CD4-positive, CD25-positive, alpha-beta regulatory T cell (primary cell): ENCODE data around the gene CLINT1. TPM values are rescaled to one million over a fixed set of nuclear protein-coding genes. Genes with fewer than 3 reads are reported as not detected.

ENCODE experiments used
- ATAC-seq, 2 donors: fragments of 150-1000 bp; cut with Tn5 transposase; one replicate each; pipeline ENCODE4 v1.10.0; 2021; ENCODE audit warnings: low read depth in 2 of 2, moderate number of reproducible peaks in 2 of 2, moderate library complexity in 1 of 2
- DNase-seq, 3 donors: peaks; one replicate each; pipeline versions ENCODE4 v3.0.0 to v3.0.0-alpha.2; 2012 to 2022; ENCODE audit warnings: mixed read lengths in 1 of 3
- H3K27ac ChIP-seq: one replicate; pipeline ENCODE4 v1.7.0; 2013; ENCODE audit warnings: mild to moderate bottlenecking, low read length; ENCODE audit not compliant: insufficient read depth, poor library complexity, severe bottlenecking
- H3K27me3 ChIP-seq: one replicate; pipeline ENCODE4 v1.7.0; 2013; ENCODE audit warnings: low read length; ENCODE audit not compliant: control insufficient read depth, insufficient read depth
- H3K36me3 ChIP-seq: one replicate; pipeline ENCODE4 v1.7.0; 2013; ENCODE audit warnings: mild to moderate bottlenecking, low read length, moderate library complexity; ENCODE audit not compliant: control insufficient read depth, insufficient read depth
- H3K4me1 ChIP-seq: 2 replicates; pipeline ENCODE4 v1.7.0; 2013; ENCODE audit warnings: mild to moderate bottlenecking, low read length; ENCODE audit not compliant: insufficient read depth, control insufficient read depth, poor library complexity, severe bottlenecking
- H3K4me3 ChIP-seq: one replicate; pipeline ENCODE4 v1.7.0; 2013; ENCODE audit warnings: low read depth, mild to moderate bottlenecking, low read length, moderate library complexity
- H3K9me3 ChIP-seq, 2 experiments: 1 replicate in 1 of 2; 2 replicates in 1 of 2; pipeline ENCODE4 v1.7.0; 2013; ENCODE audit warnings: low read length in 2 of 2, mild to moderate bottlenecking in 1 of 2, moderate library complexity in 1 of 2; ENCODE audit not compliant: control insufficient read depth in 2 of 2
- H3K27ac Mint-ChIP-seq, 3 donors: one replicate each; pipeline ENCODE4 v1.8.0; 2020 to 2022; ENCODE audit warnings: mild to moderate bottlenecking in 3 of 3, mixed read lengths in 3 of 3, moderate library complexity in 2 of 3
- H3K27me3 Mint-ChIP-seq: one replicate; pipeline ENCODE4 v1.8.0; 2022; ENCODE audit warnings: mild to moderate bottlenecking, mixed read lengths
- H3K36me3 Mint-ChIP-seq: one replicate; pipeline ENCODE4 v1.8.0; 2020; ENCODE audit warnings: mixed read lengths
- H3K4me1 Mint-ChIP-seq, 4 donors: one replicate each; pipeline ENCODE4 v1.8.0; 2020 to 2022; ENCODE audit warnings: mixed read lengths in 4 of 4, mild to moderate bottlenecking in 1 of 4
- H3K4me3 Mint-ChIP-seq, 4 donors: one replicate each; pipeline ENCODE4 v1.8.0; 2020 to 2022; ENCODE audit warnings: mild to moderate bottlenecking in 4 of 4, mixed read lengths in 4 of 4, moderate library complexity in 3 of 4
- H3K9me3 Mint-ChIP-seq, 7 donors: one replicate each; pipeline ENCODE4 v1.8.0; 2020 to 2022; ENCODE audit warnings: mixed read lengths in 7 of 7, mild to moderate bottlenecking in 3 of 7, moderate library complexity in 2 of 7
- polyA plus RNA-seq, 4 donors: library from polyadenylated mRNA; unstranded; fragments of 300-500 nt; fragmentation: Illumina TruSeq; gene quantifications; one replicate each; pipeline ENCODE4 v1.2.3, GENCODE V29; 2021
- total RNA-seq: library from RNA; stranded (reverse); gene quantifications from one replicate; pipeline ENCODE4 v1.2.3, GENCODE V29; 2022

Gene CLINT1
- total and polyA plus RNA-seq, 5 donors from 2014 or later: 93.2 to 126 (median 111) TPM

GRCh38 chr5:157842185-157842584, 16.8 kb downstream of the CLINT1 start:
- H3K4me3 Mint-ChIP-seq: no peak overlapping the region
- Histone ChIP-seq H3K27me3 (no peaks in the 10 kb centered on the region), H3K4me3 (no peak overlapping the region), H3K9me3 (no peaks in the 10 kb centered on the region), H3K4me1 (no peaks in the 10 kb centered on the region), H3K36me3 (peaks cover 15% of the 10 kb centered on the region), H3K27ac (no peak overlapping the region)
- DNase-seq (no peak), ATAC-seq (no peak)
- no peaks in the 10 kb centered on the region for H3K9me3 Mint-ChIP-seq
- peaks cover 26 to 45% (median 32%) of the 10 kb centered on the region in 4 donors for H3K4me1 Mint-ChIP-seq
- peaks cover 13% of the 10 kb centered on the region for H3K36me3 Mint-ChIP-seq
- no peaks in the 10 kb centered on the region for H3K27me3 Mint-ChIP-seq
- no peak overlapping the region for H3K27ac Mint-ChIP-seq

DNA sequence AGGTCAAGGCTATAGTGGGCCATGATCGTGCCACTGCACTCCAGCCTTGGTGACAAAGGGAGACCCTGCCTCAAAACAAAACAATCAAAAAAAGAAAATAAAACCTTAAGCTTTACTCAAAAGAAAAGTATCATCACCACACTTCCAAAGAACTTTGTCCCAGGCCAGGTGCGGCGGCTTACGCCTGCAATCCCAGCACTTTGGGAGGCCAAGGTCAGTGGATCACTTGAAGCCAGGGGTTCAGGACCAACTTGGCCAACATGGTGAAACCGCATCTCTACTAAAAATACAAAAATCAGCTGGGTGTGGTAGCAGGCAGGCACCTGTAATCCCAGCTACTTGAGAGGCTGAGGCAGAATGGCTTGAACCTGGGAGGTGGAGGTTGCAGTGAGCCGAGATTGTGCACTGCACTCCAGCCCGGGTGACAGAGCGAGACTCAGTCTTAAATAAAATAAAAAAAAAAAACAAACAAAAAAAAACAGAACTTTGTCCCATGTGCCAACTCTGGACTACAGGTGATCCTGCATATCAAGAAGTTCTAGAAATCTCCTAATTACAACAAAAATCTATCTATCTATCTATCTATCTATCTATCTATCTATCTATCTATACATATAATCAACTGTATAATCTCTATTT, 19.7 kb downstream of the CLINT1 start:
- Mint-ChIP-seq H3K9me3 (no peaks in the 10 kb centered on the region), H3K4me3 (no peak overlapping the region), H3K27ac (no peak overlapping the region), H3K36me3 (peaks cover 9% of the 10 kb centered on the region), H3K27me3 (no peaks in the 10 kb centered on the region), H3K4me1 (peaks cover 26 to 47% (median 38%) of the 10 kb centered on the region in 4 donors)
- no peak overlapping the region for H3K27ac ChIP-seq
- ATAC-seq: no peak
- DNase-seq: no peak
- H3K4me1 ChIP-seq: no peaks in the 10 kb centered on the region
- no peaks in the 10 kb centered on the region for H3K9me3 ChIP-seq
- no peaks in the 10 kb centered on the region for H3K27me3 ChIP-seq
- H3K36me3 ChIP-seq: peaks cover 8% of the 10 kb centered on the region
- H3K4me3 ChIP-seq: no peak overlapping the region

- Mint-ChIP-seq H3K9me3 (no peaks in the 10 kb centered on the region), H3K4me1 (peaks cover 24 to 55% (median 44%) of the 10 kb centered on the region in 4 donors), H3K27ac (peak overlapping the region; percentile 38 to 57 (median 53)), H3K27me3 (no peaks in the 10 kb centered on the region), H3K36me3 (peaks cover 12% of the 10 kb centered on the region), H3K4me3 (peak overlapping the region in 1 of 4 donors; percentile 34)
- Histone ChIP-seq H3K4me1 (no peaks in the 10 kb centered on the region), H3K36me3 (peaks cover 8% of the 10 kb centered on the region), H3K4me3 (no peak overlapping the region), H3K27ac (no peak overlapping the region), H3K27me3 (no peaks in the 10 kb centered on the region), H3K9me3 (no peaks in the 10 kb centered on the region)
- ATAC-seq (no peak), DNase-seq (no peak)
Observed at GRCh38 chr5:157836121-157836753, 22.7 kb downstream of the CLINT1 start.

- Mint-ChIP-seq H3K27ac (peak overlapping the region in 1 of 3 donors; percentile 53), H3K4me1 (peaks cover 27 to 54% (median 42%) of the 10 kb centered on the region in 4 donors), H3K27me3 (no peaks in the 10 kb centered on the region), H3K36me3 (peaks cover 12% of the 10 kb centered on the region), H3K4me3 (no peak overlapping the region), H3K9me3 (no peaks in the 10 kb centered on the region)
- Histone ChIP-seq H3K36me3 (peaks cover 5% of the 10 kb centered on the region), H3K9me3 (no peaks in the 10 kb centered on the region), H3K27ac (no peak overlapping the region), H3K4me1 (no peaks in the 10 kb centered on the region), H3K27me3 (no peaks in the 10 kb centered on the region), H3K4me3 (no peak overlapping the region)
- no peak for ATAC-seq
- no peak for DNase-seq
Observed at GRCh38 chr5:157835041-157835440, 23.9 kb downstream of the CLINT1 start.

DNA sequence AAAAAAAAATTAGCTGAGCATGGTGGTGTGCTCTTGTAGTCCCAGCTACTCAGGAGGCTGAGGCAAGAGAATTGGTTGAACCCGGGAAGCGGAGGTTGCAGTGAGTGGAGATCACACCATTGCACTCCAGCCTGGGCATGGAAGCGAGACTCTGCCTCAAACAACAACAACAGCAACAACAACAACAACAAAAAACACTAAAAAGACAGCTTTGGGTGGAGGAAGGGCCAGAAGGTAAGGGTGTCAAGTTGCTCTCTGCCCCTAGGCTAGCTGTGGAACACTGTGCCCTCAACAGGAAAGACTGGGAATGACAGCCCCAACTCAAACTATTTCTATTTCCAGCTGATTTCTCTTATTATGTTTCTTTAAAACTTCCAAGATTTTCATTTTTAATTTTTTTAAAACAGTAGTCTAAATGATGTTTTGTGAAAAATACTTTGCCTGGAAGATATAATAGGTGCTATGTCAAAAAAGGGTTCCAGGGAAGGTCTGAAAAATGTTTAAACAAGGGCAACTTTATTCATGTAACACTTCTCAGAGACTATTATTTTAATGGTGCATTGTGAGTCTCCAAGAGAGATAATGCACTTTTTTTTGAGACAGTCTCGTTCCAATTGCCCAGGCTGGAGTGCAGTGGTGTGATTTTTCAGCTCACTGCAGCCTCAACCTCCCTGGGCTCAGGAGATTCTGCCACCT, 29.9 kb downstream of the CLINT1 start:
- Mint-ChIP-seq H3K36me3 (peaks cover 3% of the 10 kb centered on the region), H3K4me3 (peak overlapping the region in 1 of 4 donors; percentile 1), H3K27me3 (no peaks in the 10 kb centered on the region), H3K4me1 (peaks cover 38 to 69% (median 48%) of the 10 kb centered on the region in 4 donors), H3K9me3 (no peaks in the 10 kb centered on the region), H3K27ac (peak overlapping the region in 2 of 3 donors; percentile 11 to 22)
- ATAC-seq: no peak
- no peak overlapping the region for H3K4me3 ChIP-seq
- H3K27ac ChIP-seq: no peak overlapping the region
- H3K9me3 ChIP-seq: no peaks in the 10 kb centered on the region
- H3K27me3 ChIP-seq: no peaks in the 10 kb centered on the region
- peak in 1 of 3 donors; percentile 11 for DNase-seq
- peaks cover 4% of the 10 kb centered on the region for H3K36me3 ChIP-seq
- peaks cover 16% of the 10 kb centered on the region for H3K4me1 ChIP-seq

DNA sequence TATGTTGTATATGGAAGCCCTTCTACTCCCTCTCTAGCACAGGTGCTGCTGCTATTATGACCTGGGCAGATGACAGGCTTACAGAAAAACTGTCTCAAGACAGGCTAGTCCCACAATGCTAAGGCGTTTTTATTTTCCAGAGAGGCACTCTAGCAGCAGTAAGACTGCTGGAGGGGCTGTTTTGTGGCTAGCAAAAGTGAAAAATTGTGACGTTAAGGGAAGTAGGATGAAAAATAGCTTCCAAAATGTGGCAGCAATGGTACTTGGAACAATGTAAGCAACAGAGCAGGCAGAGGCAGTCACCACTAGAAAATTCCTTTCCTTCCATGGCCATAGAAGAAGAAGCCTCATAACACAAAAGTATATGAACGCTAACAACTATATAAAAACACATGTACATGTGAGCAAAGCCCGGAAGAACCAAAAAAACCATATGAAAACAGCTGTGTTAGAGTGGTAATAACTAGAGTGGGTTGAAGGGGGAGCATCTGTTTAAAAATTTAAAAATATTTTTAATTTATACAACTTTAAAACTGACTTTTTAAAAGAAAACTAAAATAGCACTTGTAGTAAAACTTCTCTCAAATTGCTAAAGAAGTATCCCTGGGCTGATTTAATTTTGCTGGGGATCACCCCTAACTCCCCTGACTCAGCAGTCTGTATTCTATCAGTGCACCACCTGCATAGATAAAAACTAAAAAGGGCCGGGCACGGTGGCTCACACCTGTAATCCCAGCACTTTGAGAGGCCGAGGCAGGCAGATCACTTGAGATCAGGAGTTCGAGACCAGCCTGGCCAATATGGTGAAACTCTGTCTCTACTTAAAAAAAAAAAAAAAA, 30.6 kb downstream of the CLINT1 start:
- no peaks in the 10 kb centered on the region for H3K9me3 ChIP-seq
- H3K4me1 ChIP-seq: peaks cover 16% of the 10 kb centered on the region
- H3K4me3 Mint-ChIP-seq: peak overlapping the region in 3 of 4 donors; percentile 1 to 15 (median 11)
- no peak for DNase-seq
- no peak overlapping the region for H3K4me3 ChIP-seq
- peak overlapping the region in 2 of 3 donors; percentile 30 to 43 for H3K27ac Mint-ChIP-seq
- H3K9me3 Mint-ChIP-seq: no peaks in the 10 kb centered on the region
- H3K27ac ChIP-seq: no peak overlapping the region
- H3K27me3 Mint-ChIP-seq: no peaks in the 10 kb centered on the region
- no peak for ATAC-seq
- peaks cover 33 to 67% (median 48%) of the 10 kb centered on the region in 4 donors for H3K4me1 Mint-ChIP-seq
- no peaks in the 10 kb centered on the region for H3K27me3 ChIP-seq
- H3K36me3 Mint-ChIP-seq: no peaks in the 10 kb centered on the region
- peaks cover 4% of the 10 kb centered on the region for H3K36me3 ChIP-seq

DNA sequence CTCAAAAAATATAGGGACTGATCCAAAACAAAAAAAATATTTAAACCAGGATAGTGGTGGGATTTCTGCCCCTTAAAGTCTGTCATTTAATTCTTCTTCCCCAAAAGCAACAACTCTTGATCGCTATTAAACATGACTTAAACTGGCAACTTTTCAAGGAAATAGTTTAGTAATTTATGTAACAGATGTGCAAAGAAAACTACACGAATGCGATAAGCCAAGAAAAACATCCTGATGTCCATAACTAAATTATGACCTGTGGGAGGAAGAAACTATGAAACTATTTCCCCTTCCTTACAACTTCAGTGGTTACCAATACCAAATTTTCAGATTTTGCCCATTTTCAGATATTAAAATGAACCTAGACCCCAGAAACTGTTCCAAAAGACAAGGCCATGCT, 31.5 kb downstream of the CLINT1 start:
- Histone ChIP-seq H3K27me3 (no peaks in the 10 kb centered on the region), H3K9me3 (no peaks in the 10 kb centered on the region), H3K4me3 (no peak overlapping the region), H3K4me1 (peaks cover 16% of the 10 kb centered on the region), H3K27ac (no peak overlapping the region), H3K36me3 (peaks cover 4% of the 10 kb centered on the region)
- H3K4me3 Mint-ChIP-seq: no peak overlapping the region
- H3K4me1 Mint-ChIP-seq: peaks cover 29 to 66% (median 45%) of the 10 kb centered on the region in 4 donors
- H3K27me3 Mint-ChIP-seq: no peaks in the 10 kb centered on the region
- ATAC-seq: no peak
- no peak for DNase-seq
- H3K36me3 Mint-ChIP-seq: peaks cover 2% of the 10 kb centered on the region
- peak overlapping the region in 1 of 3 donors; percentile 43 for H3K27ac Mint-ChIP-seq
- peaks cover 0 to 1% (median 0%) of the 10 kb centered on the region in 7 donors for H3K9me3 Mint-ChIP-seq
